Kidney epithelial cell (primary cell): ENCODE results near the gene FALEC. TPM values are rescaled to one million over a fixed set of nuclear protein-coding genes. Genes with fewer than 3 reads are reported as not detected.

Experiments used
- DNase-seq: peaks from one replicate; pipeline ENCODE4 v3.0.0-alpha.2; 2010; ENCODE audit warnings: low read depth
- H3K27me3 ChIP-seq: 2 replicates; pipeline ENCODE4 v1.6.0; 2011; ENCODE audit warnings: low read length; ENCODE audit not compliant: control insufficient read depth, insufficient read depth
- H3K36me3 ChIP-seq: 2 replicates; pipeline ENCODE4 v1.5.1; 2011; ENCODE audit warnings: low read length; ENCODE audit not compliant: control insufficient read depth, insufficient read depth
- H3K4me3 ChIP-seq: 2 replicates; pipeline ENCODE4 v1.5.1; 2011; ENCODE audit warnings: low read depth, mild to moderate bottlenecking, control low read depth, low read length
- total RNA-seq: library from RNA; depleted of rRNA; stranded (reverse); fragments of >200 nt; gene quantifications from 2 replicates; pipeline ENCODE4 v1.2.3, GENCODE V29; 2015
- TF ChIP-seq, protein P1 (sequence below): IDR thresholded peaks from 2 replicates; pipeline ENCODE4 v1.5.1; 2011; ENCODE audit warnings: mild to moderate bottlenecking, moderate library complexity, low read length, control low read depth, inconsistent platforms; ENCODE audit not compliant: insufficient read depth, poor library complexity, severe bottlenecking

Gene FALEC
- not detected in 2 replicates for total RNA-seq

DNA sequence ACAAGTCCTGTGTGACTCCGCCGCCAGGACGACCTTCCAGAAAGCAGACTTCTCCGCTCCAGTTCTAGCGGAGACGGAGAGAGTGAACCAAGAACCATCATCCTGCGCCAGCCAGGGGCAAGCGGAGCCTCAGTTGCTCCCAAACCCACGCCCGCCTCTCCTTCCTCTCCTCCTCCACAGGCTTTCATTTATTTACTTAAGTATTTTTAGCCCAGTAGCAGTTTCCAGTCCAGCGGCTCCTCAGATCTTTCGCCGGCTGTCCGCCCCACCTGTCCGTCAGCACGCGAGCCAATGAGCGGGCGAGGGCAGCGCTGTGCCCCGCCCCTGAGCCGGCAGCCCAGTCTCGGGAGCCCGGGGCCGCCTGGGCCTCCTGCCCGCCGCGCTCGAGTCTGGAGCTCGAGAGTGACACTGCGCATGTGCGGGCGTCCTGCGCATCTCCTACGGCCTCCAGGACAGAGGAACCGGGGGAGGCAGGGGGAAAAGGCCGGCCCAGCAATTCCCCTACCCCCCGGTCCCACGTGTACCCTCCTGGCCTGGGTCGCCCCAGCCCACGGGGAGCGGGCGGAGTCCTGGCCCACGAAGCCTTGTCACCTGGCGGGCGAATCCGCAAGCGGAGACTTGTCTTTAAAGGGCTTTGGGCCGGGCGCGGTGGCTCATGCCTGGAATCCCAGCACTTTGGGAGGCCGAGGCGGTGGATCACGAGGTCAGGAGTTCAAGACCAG is at the start of gene FALEC:
TSS of gene FALEC (plus strand) at position 425 of the 722 bp plus-strand sequence.
- DNase-seq: peak; percentile 73
- no peaks in the 10 kb centered on the region for H3K27me3 ChIP-seq
- no peaks in the 10 kb centered on the region for H3K36me3 ChIP-seq
- peak within 1 kb of the TSS; percentile 46 for H3K4me3 ChIP-seq
- TF ChIP-seq, protein P1, sequence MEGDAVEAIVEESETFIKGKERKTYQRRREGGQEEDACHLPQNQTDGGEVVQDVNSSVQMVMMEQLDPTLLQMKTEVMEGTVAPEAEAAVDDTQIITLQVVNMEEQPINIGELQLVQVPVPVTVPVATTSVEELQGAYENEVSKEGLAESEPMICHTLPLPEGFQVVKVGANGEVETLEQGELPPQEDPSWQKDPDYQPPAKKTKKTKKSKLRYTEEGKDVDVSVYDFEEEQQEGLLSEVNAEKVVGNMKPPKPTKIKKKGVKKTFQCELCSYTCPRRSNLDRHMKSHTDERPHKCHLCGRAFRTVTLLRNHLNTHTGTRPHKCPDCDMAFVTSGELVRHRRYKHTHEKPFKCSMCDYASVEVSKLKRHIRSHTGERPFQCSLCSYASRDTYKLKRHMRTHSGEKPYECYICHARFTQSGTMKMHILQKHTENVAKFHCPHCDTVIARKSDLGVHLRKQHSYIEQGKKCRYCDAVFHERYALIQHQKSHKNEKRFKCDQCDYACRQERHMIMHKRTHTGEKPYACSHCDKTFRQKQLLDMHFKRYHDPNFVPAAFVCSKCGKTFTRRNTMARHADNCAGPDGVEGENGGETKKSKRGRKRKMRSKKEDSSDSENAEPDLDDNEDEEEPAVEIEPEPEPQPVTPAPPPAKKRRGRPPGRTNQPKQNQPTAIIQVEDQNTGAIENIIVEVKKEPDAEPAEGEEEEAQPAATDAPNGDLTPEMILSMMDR: no peak

- Histone ChIP-seq H3K36me3 (peaks cover 2% of the 10 kb centered on the region), H3K27me3 (no peaks in the 10 kb centered on the region), H3K4me3 (no peak overlapping the region)
- no peak for DNase-seq
- TF ChIP-seq, protein P1: no peak
These were observed 48.6 kb upstream of the FALEC start for GRCh38 chr1:150466964-150467363.

GRCh38 chr1:150469291-150469690 is 46.3 kb upstream of the FALEC start:
- Histone ChIP-seq H3K4me3 (no peak overlapping the region), H3K27me3 (no peaks in the 10 kb centered on the region), H3K36me3 (peaks cover 5% of the 10 kb centered on the region)
- TF ChIP-seq, protein P1: no peak
- DNase-seq: no peak

DNA sequence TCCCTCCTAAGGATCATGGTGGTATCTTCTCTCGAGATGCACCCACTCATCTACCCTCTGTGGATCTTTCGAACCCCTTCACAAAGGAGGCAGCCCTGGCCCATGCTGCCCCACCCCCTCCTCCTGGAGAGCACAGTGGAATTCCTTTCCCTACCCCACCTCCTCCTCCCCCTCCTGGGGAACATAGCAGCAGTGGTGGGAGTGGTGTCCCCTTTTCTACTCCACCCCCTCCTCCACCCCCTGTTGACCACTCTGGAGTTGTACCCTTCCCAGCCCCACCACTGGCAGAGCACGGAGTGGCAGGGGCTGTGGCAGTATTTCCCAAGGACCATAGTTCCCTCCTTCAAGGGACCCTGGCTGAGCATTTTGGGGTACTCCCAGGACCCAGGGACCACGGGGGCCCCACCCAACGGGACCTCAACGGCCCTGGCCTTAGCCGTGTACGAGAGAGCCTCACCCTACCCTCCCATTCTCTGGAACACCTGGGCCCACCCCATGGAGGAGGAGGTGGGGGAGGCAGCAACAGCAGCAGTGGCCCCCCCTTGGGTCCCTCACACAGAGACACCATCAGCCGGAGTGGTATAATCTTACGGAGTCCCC is 42.9 kb upstream of the FALEC start:
- TF ChIP-seq, protein P1: no peak
- no peaks in the 10 kb centered on the region for H3K27me3 ChIP-seq
- peaks cover 5% of the 10 kb centered on the region for H3K36me3 ChIP-seq
- DNase-seq: no peak
- no peak overlapping the region for H3K4me3 ChIP-seq

- TF ChIP-seq, protein P1: no peak
- peaks cover 5% of the 10 kb centered on the region for H3K36me3 ChIP-seq
- no peak for DNase-seq
- H3K4me3 ChIP-seq: no peak overlapping the region
- H3K27me3 ChIP-seq: no peaks in the 10 kb centered on the region
These were observed 41.9 kb upstream of the FALEC start for GRCh38 chr1:150473659-150474058.
